Activated naive CD4-positive, alpha-beta T cell treated with anti-CD3 and anti-CD28 coated beads, Interleukin-2, amount 50 U/mL, for 24 hours (primary cell): ENCODE data around the gene CRMP1.
"Not testable (repeated sequence)": the region's sequence is repeated elsewhere in the genome, so short reads cannot be mapped to it uniquely, and the experiment has no call there.

Experiments used
- H3K27ac Mint-ChIP-seq: one replicate; pipeline ENCODE4 v1.8.0; 2021; ENCODE audit warnings: mild to moderate bottlenecking, mixed read lengths
- H3K27me3 Mint-ChIP-seq: one replicate; pipeline ENCODE4 v1.8.0; 2021; ENCODE audit warnings: mixed read lengths
- H3K36me3 Mint-ChIP-seq: one replicate; pipeline ENCODE4 v1.8.0; 2021; ENCODE audit warnings: mixed read lengths
- H3K4me1 Mint-ChIP-seq: one replicate; pipeline ENCODE4 v1.8.0; 2021; ENCODE audit warnings: mixed read lengths
- H3K4me3 Mint-ChIP-seq: one replicate; pipeline ENCODE4 v1.8.0; 2021; ENCODE audit warnings: mild to moderate bottlenecking, mixed read lengths
- H3K9me3 Mint-ChIP-seq: one replicate; pipeline ENCODE4 v1.8.0; 2021; ENCODE audit warnings: mixed read lengths

CRMP1 gene

GRCh38 chr4:5812057-5812456 lies 80.8 kb downstream of the CRMP1 start:
- H3K27ac Mint-ChIP-seq, H3K4me1 Mint-ChIP-seq, H3K27me3 Mint-ChIP-seq, H3K9me3 Mint-ChIP-seq, H3K4me3 Mint-ChIP-seq, H3K36me3 Mint-ChIP-seq: not testable (repeated sequence)

GRCh38 chr4:5810770-5811430 lies 82.0 kb downstream of the CRMP1 start:
- Mint-ChIP-seq H3K4me3 (no peak overlapping the region), H3K36me3 (no peaks in the 10 kb centered on the region), H3K27me3 (no peaks in the 10 kb centered on the region), H3K9me3 (no peaks in the 10 kb centered on the region), H3K4me1 (no peaks in the 10 kb centered on the region), H3K27ac (no peak overlapping the region)

- H3K9me3 Mint-ChIP-seq = no peaks in the 10 kb centered on the region
- no peaks in the 10 kb centered on the region for H3K27me3 Mint-ChIP-seq
- no peaks in the 10 kb centered on the region for H3K4me1 Mint-ChIP-seq
- no peaks in the 10 kb centered on the region for H3K36me3 Mint-ChIP-seq
- H3K27ac Mint-ChIP-seq = no peak overlapping the region
- no peak overlapping the region for H3K4me3 Mint-ChIP-seq
Measured at GRCh38 chr4:5810151-5810550, 82.7 kb downstream of the CRMP1 start.

GRCh38 chr4:5809216-5809776 lies 83.6 kb downstream of the CRMP1 start:
- H3K27ac Mint-ChIP-seq = no peak overlapping the region
- no peaks in the 10 kb centered on the region for H3K9me3 Mint-ChIP-seq
- no peaks in the 10 kb centered on the region for H3K4me1 Mint-ChIP-seq
- no peak overlapping the region for H3K4me3 Mint-ChIP-seq
- no peaks in the 10 kb centered on the region for H3K36me3 Mint-ChIP-seq
- no peaks in the 10 kb centered on the region for H3K27me3 Mint-ChIP-seq

GRCh38 chr4:5808081-5808741 lies 84.7 kb downstream of the CRMP1 start:
- no peak overlapping the region for H3K4me3 Mint-ChIP-seq
- H3K36me3 Mint-ChIP-seq = no peaks in the 10 kb centered on the region
- H3K9me3 Mint-ChIP-seq = no peaks in the 10 kb centered on the region
- no peaks in the 10 kb centered on the region for H3K4me1 Mint-ChIP-seq
- no peaks in the 10 kb centered on the region for H3K27me3 Mint-ChIP-seq
- no peak overlapping the region for H3K27ac Mint-ChIP-seq

- Mint-ChIP-seq H3K9me3 (no peaks in the 10 kb centered on the region), H3K4me3 (no peak overlapping the region), H3K4me1 (no peaks in the 10 kb centered on the region), H3K27ac (no peak overlapping the region), H3K36me3 (no peaks in the 10 kb centered on the region), H3K27me3 (no peaks in the 10 kb centered on the region)
Measured at GRCh38 chr4:5805270-5805669, 87.6 kb downstream of the CRMP1 start.

- H3K4me3 Mint-ChIP-seq = no peak overlapping the region
- no peaks in the 10 kb centered on the region for H3K27me3 Mint-ChIP-seq
- H3K9me3 Mint-ChIP-seq = no peaks in the 10 kb centered on the region
- no peaks in the 10 kb centered on the region for H3K4me1 Mint-ChIP-seq
- no peaks in the 10 kb centered on the region for H3K36me3 Mint-ChIP-seq
- H3K27ac Mint-ChIP-seq = no peak overlapping the region
Measured at GRCh38 chr4:5804656-5805055, 88.2 kb downstream of the CRMP1 start.

GRCh38 chr4:5802565-5802964 lies 90.3 kb downstream of the CRMP1 start:
- no peak overlapping the region for H3K27ac Mint-ChIP-seq
- no peaks in the 10 kb centered on the region for H3K9me3 Mint-ChIP-seq
- H3K4me3 Mint-ChIP-seq = no peak overlapping the region
- no peaks in the 10 kb centered on the region for H3K4me1 Mint-ChIP-seq
- H3K27me3 Mint-ChIP-seq = peaks cover 1% of the 10 kb centered on the region
- H3K36me3 Mint-ChIP-seq = no peaks in the 10 kb centered on the region

GRCh38 chr4:5801696-5802095 lies 91.2 kb downstream of the CRMP1 start:
- Mint-ChIP-seq H3K27me3 (peaks cover 1% of the 10 kb centered on the region), H3K9me3 (no peaks in the 10 kb centered on the region), H3K27ac (no peak overlapping the region), H3K4me1 (no peaks in the 10 kb centered on the region), H3K4me3 (no peak overlapping the region), H3K36me3 (no peaks in the 10 kb centered on the region)

GRCh38 chr4:5800496-5800895 lies 92.4 kb downstream of the CRMP1 start:
- Mint-ChIP-seq H3K36me3 (no peaks in the 10 kb centered on the region), H3K4me3 (no peak overlapping the region), H3K4me1 (no peaks in the 10 kb centered on the region), H3K27me3 (peaks cover 1% of the 10 kb centered on the region), H3K9me3 (no peaks in the 10 kb centered on the region), H3K27ac (no peak overlapping the region)

- Mint-ChIP-seq H3K27me3 (peaks cover 4% of the 10 kb centered on the region), H3K36me3 (no peaks in the 10 kb centered on the region), H3K4me1 (no peaks in the 10 kb centered on the region), H3K27ac (no peak overlapping the region), H3K4me3 (no peak overlapping the region), H3K9me3 (no peaks in the 10 kb centered on the region)
Measured at GRCh38 chr4:5799406-5799805, 93.5 kb downstream of the CRMP1 start.

- Mint-ChIP-seq H3K4me1 (no peaks in the 10 kb centered on the region), H3K4me3 (no peak overlapping the region), H3K27me3 (peaks cover 4% of the 10 kb centered on the region), H3K27ac (no peak overlapping the region), H3K9me3 (no peaks in the 10 kb centered on the region), H3K36me3 (no peaks in the 10 kb centered on the region)
Measured at GRCh38 chr4:5798946-5799345, 93.9 kb downstream of the CRMP1 start.

GRCh38 chr4:5798462-5798861 lies 94.4 kb downstream of the CRMP1 start:
- Mint-ChIP-seq H3K4me1 (no peaks in the 10 kb centered on the region), H3K27ac (no peak overlapping the region), H3K9me3 (no peaks in the 10 kb centered on the region)

GRCh38 chr4:5797866-5798265 lies 95.0 kb downstream of the CRMP1 start:
- Mint-ChIP-seq H3K36me3 (no peaks in the 10 kb centered on the region), H3K27ac (no peak overlapping the region), H3K4me1 (no peaks in the 10 kb centered on the region), H3K4me3 (no peak overlapping the region), H3K27me3 (peaks cover 4% of the 10 kb centered on the region), H3K9me3 (no peaks in the 10 kb centered on the region)

More at GRCh38 chr4:5798462-5798861, 94.4 kb downstream of the CRMP1 start:
- Mint-ChIP-seq H3K4me3 (no peak overlapping the region), H3K36me3 (no peaks in the 10 kb centered on the region), H3K27me3 (peaks cover 4% of the 10 kb centered on the region)

GRCh38 chr4:5796976-5797375 lies 95.9 kb downstream of the CRMP1 start:
- Mint-ChIP-seq H3K4me1 (no peaks in the 10 kb centered on the region), H3K27me3 (peaks cover 4% of the 10 kb centered on the region), H3K36me3 (no peaks in the 10 kb centered on the region), H3K4me3 (no peak overlapping the region), H3K27ac (no peak overlapping the region), H3K9me3 (no peaks in the 10 kb centered on the region)

- Mint-ChIP-seq H3K27ac (no peak overlapping the region), H3K27me3 (peaks cover 4% of the 10 kb centered on the region), H3K36me3 (no peaks in the 10 kb centered on the region), H3K9me3 (no peaks in the 10 kb centered on the region), H3K4me3 (no peak overlapping the region), H3K4me1 (no peaks in the 10 kb centered on the region)
Measured at GRCh38 chr4:5795580-5795979, 97.3 kb downstream of the CRMP1 start.
